Body of pancreas (tissue), 4 donors: ENCODE results near the gene PPWD1.

Experiments
- POLR2A ChIP-seq, 3 donors: fragments of 450-650 bp; IDR thresholded peaks; one replicate each; pipeline ENCODE4 v1.6.1; 2016; ENCODE audit warnings: antibody characterized with exemption in 3 of 3, mild to moderate bottlenecking in 2 of 3
- TF ChIP-seq, protein P1 (sequence below), 7 experiments: fragments of 450-650 bp in 4 of 7; fragments of 200-600 bp in 3 of 7; sonication (generic) in 3 of 7; IDR thresholded peaks; one replicate each; pipeline ENCODE4 v1.5.1; 2016 to 2019; ENCODE audit warnings: antibody characterized with exemption in 7 of 7

DNA sequence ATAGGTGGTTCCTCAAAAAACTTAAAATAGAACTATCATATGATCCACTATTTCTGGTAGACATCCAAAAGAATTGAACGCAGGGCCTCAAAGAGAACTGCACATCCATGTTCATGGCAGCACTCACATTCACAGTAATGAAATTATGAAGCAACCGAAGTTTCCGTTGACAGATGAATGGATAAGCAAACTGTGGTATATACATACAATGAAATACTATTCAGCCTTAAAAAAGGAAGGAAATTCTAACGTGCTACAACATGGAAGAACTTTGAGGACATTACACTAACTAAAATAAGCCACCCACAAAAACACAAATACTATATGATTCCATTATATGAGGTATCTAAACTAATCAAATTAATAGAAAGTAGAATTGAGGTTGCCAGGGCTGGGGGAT is 18.6 kb upstream of the PPWD1 start:
- TF ChIP-seq POLR2A (IDR thresholded peaks at IDR 0.05): no peak
- TF ChIP-seq, protein P1, sequence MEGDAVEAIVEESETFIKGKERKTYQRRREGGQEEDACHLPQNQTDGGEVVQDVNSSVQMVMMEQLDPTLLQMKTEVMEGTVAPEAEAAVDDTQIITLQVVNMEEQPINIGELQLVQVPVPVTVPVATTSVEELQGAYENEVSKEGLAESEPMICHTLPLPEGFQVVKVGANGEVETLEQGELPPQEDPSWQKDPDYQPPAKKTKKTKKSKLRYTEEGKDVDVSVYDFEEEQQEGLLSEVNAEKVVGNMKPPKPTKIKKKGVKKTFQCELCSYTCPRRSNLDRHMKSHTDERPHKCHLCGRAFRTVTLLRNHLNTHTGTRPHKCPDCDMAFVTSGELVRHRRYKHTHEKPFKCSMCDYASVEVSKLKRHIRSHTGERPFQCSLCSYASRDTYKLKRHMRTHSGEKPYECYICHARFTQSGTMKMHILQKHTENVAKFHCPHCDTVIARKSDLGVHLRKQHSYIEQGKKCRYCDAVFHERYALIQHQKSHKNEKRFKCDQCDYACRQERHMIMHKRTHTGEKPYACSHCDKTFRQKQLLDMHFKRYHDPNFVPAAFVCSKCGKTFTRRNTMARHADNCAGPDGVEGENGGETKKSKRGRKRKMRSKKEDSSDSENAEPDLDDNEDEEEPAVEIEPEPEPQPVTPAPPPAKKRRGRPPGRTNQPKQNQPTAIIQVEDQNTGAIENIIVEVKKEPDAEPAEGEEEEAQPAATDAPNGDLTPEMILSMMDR (IDR thresholded peaks at IDR 0.05): no peak
